ENCODE results near the gene NUP50. TPM values are rescaled to one million over a fixed set of nuclear protein-coding genes. Genes with fewer than 3 reads are reported as not detected.

The NUP50 gene
- total RNA-seq, 1 donor: 41.9 TPM

GRCh38 chr22:45194686-45195085 is 31.0 kb downstream of the NUP50 start:
- TF ChIP-seq CTCF (IDR thresholded peaks at IDR 0.05; ENCODE audit: insufficient read depth, low read depth, low read length): no peak
- no peak overlapping the region for H3K4me3 ChIP-seq (ENCODE audit: low read depth, low read length)
- no peak for DNase-seq (ENCODE audit: low read depth)

- no peak for DNase-seq (ENCODE audit: low read depth)
- no peak overlapping the region for H3K4me3 ChIP-seq (ENCODE audit: low read depth, low read length)
- no peak for TF ChIP-seq CTCF (IDR thresholded peaks at IDR 0.05; ENCODE audit: insufficient read depth, low read depth, low read length)
These were observed 31.9 kb downstream of the NUP50 start for GRCh38 chr22:45195616-45196015.

- no peak overlapping the region for H3K4me3 ChIP-seq (ENCODE audit: low read depth, low read length)
- no peak for TF ChIP-seq CTCF (IDR thresholded peaks at IDR 0.05; ENCODE audit: insufficient read depth, low read depth, low read length)
- DNase-seq (ENCODE audit: low read depth): no peak
These were observed 32.6 kb downstream of the NUP50 start for GRCh38 chr22:45196308-45196707.

- TF ChIP-seq CTCF (IDR thresholded peaks at IDR 0.05; ENCODE audit: insufficient read depth, low read depth, low read length): no peak
- no peak for DNase-seq (ENCODE audit: low read depth)
- no peak overlapping the region for H3K4me3 ChIP-seq (ENCODE audit: low read depth, low read length)
These were observed 33.3 kb downstream of the NUP50 start for GRCh38 chr22:45196926-45197605.

DNA sequence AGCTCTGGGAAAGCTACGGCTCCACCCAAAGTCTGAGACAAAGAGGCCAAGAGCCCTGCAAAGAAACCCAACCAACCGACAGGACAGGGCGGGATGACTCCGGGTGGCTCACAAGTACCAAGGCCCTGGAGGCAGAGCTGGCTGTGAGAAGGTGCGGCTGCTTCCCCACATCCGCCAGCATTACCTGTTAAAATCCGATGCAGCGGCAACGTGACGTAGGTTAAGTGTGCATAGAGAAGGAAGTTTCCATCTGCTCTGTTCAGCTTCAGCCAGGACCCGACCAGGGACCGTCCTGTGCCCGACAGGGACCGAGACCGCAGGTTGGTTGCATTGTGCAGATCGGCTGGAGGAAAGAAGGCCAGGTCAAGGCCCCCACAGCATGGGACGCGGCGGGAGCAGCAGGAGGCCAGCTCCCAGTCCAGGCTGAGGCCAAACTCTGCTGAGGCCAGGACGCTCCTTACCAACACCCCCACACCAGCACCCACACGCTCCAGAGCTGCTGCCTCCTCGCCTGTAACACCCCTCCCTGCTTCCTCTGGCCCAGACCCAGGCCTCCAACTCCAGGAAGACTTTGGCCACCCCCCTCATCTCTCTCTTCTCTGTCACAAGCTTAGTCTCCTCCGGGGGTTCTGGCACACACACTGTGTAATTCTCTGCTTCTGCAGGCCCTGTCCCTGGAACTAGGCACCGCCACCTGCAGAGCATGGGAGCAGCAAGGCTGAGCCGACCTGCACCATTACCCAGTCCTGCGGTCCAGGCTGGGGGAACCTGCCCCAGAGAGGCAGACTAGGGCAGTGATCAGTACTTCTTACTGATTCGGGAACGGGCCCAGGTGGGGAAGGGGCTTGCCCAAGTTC is 34.1 kb downstream of the NUP50 start:
- no peak overlapping the region for H3K4me3 ChIP-seq (ENCODE audit: low read depth, low read length)
- no peak for TF ChIP-seq CTCF (IDR thresholded peaks at IDR 0.05; ENCODE audit: insufficient read depth, low read depth, low read length)
- no peak for DNase-seq (ENCODE audit: low read depth)

GRCh38 chr22:45198463-45198795 is 34.7 kb downstream of the NUP50 start:
- TF ChIP-seq CTCF (IDR thresholded peaks at IDR 0.05; ENCODE audit: insufficient read depth, low read depth, low read length): no peak
- no peak for DNase-seq (ENCODE audit: low read depth)
- no peak overlapping the region for H3K4me3 ChIP-seq (ENCODE audit: low read depth, low read length)

Data from fibroblast of villous mesenchyme (primary cell).